Liver (tissue), 3 donors: Measurements from ENCODE around the gene CFAP299.

Source experiments
- CTCF ChIP-seq: fragments of 150-350 bp; IDR thresholded peaks from 2 replicates; pipeline ENCODE4 v1.5.1; 2017; ENCODE audit warnings: improper control_type of control experiment, low read depth, low read length; ENCODE audit not compliant: missing input control
- EGR1 ChIP-seq, 2 donors: IDR thresholded peaks; 2 replicates each; pipeline ENCODE4 v1.6.1; 2016 to 2018; ENCODE audit warnings: antibody characterized with exemption in 2 of 2, low read depth in 2 of 2
- FOXA1 ChIP-seq: IDR thresholded peaks from 2 replicates; pipeline ENCODE4 v1.6.1; 2016; ENCODE audit warnings: antibody characterized with exemption
- GABPA ChIP-seq, 2 donors: IDR thresholded peaks in 1 of 2; conservative IDR thresholded peaks in 1 of 2; 2 replicates each; pipeline ENCODE4 v1.6.1; 2016; ENCODE audit warnings: antibody characterized with exemption in 2 of 2, mild to moderate bottlenecking in 1 of 2, moderate library complexity in 1 of 2
- HNF4A ChIP-seq, 2 donors: conservative IDR thresholded peaks; 2 replicates each; pipeline ENCODE4 v1.6.1; 2016; ENCODE audit warnings: antibody characterized with exemption in 2 of 2, mild to moderate bottlenecking in 2 of 2
- JUND ChIP-seq, 2 donors: IDR thresholded peaks; 2 replicates each; pipeline ENCODE4 v1.6.1; 2016; ENCODE audit warnings: antibody characterized with exemption in 2 of 2
- MAX ChIP-seq: IDR thresholded peaks from 2 replicates; pipeline ENCODE4 v1.6.1; 2016; ENCODE audit warnings: antibody characterized with exemption
- RAD21 ChIP-seq, 2 donors: IDR thresholded peaks; 2 replicates each; pipeline ENCODE4 v1.6.1; 2016; ENCODE audit warnings: antibody characterized with exemption in 2 of 2, mild to moderate bottlenecking in 2 of 2
- RXRA ChIP-seq, 2 donors: IDR thresholded peaks; 2 replicates each; pipeline ENCODE4 v1.6.1; 2017 to 2018; ENCODE audit warnings: antibody characterized with exemption in 2 of 2, mild to moderate bottlenecking in 1 of 2
- TAF1 ChIP-seq: conservative IDR thresholded peaks from 2 replicates; pipeline ENCODE4 v1.6.1; 2016; ENCODE audit warnings: antibody characterized with exemption, mild to moderate bottlenecking
- YY1 ChIP-seq: IDR thresholded peaks from 2 replicates; pipeline ENCODE4 v1.6.1; 2016; ENCODE audit warnings: antibody characterized with exemption, mild to moderate bottlenecking
- ZBTB33 ChIP-seq: IDR thresholded peaks from 2 replicates; pipeline ENCODE4 v1.6.1; 2016; ENCODE audit warnings: antibody characterized with exemption
- TF ChIP-seq, protein P1 (sequence below): IDR thresholded peaks from 2 replicates; pipeline ENCODE4 v1.6.1; 2016; ENCODE audit warnings: antibody characterized with exemption, mild to moderate bottlenecking
- TF ChIP-seq, protein P2 (sequence below): IDR thresholded peaks from 2 replicates; pipeline ENCODE4 v1.6.1; 2016; ENCODE audit warnings: antibody characterized with exemption
- donor health status: healthy.
- donor health status: healthy.

GRCh38 chr4:80420638-80421037, 85.1 kb downstream of the CFAP299 start:
- TF ChIP-seq TAF1 (no peak), CTCF (no peak), RAD21 (IDR thresholded peaks at IDR 0.05) (no peak), GABPA (IDR thresholded peaks at IDR 0.05 in 1 of 2, conservative IDR thresholded peaks at IDR 0.05 in 1 of 2) (no peak), EGR1 (IDR thresholded peaks at IDR 0.05; ENCODE audit: low read depth in 2 of 2) (no peak), YY1 (no peak), MAX (no peak), FOXA1 (no peak), HNF4A (conservative IDR thresholded peaks at IDR 0.05) (no peak), JUND (IDR thresholded peaks at IDR 0.05) (no peak), ZBTB33 (no peak), RXRA (IDR thresholded peaks at IDR 0.05) (no peak)
- TF ChIP-seq, protein P1, sequence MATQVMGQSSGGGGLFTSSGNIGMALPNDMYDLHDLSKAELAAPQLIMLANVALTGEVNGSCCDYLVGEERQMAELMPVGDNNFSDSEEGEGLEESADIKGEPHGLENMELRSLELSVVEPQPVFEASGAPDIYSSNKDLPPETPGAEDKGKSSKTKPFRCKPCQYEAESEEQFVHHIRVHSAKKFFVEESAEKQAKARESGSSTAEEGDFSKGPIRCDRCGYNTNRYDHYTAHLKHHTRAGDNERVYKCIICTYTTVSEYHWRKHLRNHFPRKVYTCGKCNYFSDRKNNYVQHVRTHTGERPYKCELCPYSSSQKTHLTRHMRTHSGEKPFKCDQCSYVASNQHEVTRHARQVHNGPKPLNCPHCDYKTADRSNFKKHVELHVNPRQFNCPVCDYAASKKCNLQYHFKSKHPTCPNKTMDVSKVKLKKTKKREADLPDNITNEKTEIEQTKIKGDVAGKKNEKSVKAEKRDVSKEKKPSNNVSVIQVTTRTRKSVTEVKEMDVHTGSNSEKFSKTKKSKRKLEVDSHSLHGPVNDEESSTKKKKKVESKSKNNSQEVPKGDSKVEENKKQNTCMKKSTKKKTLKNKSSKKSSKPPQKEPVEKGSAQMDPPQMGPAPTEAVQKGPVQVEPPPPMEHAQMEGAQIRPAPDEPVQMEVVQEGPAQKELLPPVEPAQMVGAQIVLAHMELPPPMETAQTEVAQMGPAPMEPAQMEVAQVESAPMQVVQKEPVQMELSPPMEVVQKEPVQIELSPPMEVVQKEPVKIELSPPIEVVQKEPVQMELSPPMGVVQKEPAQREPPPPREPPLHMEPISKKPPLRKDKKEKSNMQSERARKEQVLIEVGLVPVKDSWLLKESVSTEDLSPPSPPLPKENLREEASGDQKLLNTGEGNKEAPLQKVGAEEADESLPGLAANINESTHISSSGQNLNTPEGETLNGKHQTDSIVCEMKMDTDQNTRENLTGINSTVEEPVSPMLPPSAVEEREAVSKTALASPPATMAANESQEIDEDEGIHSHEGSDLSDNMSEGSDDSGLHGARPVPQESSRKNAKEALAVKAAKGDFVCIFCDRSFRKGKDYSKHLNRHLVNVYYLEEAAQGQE, result no peak
- TF ChIP-seq, protein P2, sequence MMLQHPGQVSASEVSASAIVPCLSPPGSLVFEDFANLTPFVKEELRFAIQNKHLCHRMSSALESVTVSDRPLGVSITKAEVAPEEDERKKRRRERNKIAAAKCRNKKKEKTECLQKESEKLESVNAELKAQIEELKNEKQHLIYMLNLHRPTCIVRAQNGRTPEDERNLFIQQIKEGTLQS, result no peak
